Right lobe of liver (tissue), 4 donors: ENCODE data around the gene CHST11.

Experiments
- POLR2A ChIP-seq: fragments of 450-650 bp; IDR thresholded peaks from one replicate; pipeline ENCODE4 v1.6.1; 2017; ENCODE audit warnings: antibody characterized with exemption, mild to moderate bottlenecking
- TF ChIP-seq, protein P1 (sequence below), 4 donors: fragments of 200-600 bp in 3 of 4; fragments of 450-650 bp in 1 of 4; IDR thresholded peaks; one replicate each; pipeline versions ENCODE4 v1.5.1 to v1.8.0; 2016 to 2022; ENCODE audit warnings: antibody characterized with exemption in 4 of 4, mild to moderate bottlenecking in 2 of 4
- donor health status: DM: no; HTN: no; CAD: no.
- donor health status: DM: no; HTN: no; CAD: no.
- donor health status: DM: no; HTN: yes; CAD: no.

DNA sequence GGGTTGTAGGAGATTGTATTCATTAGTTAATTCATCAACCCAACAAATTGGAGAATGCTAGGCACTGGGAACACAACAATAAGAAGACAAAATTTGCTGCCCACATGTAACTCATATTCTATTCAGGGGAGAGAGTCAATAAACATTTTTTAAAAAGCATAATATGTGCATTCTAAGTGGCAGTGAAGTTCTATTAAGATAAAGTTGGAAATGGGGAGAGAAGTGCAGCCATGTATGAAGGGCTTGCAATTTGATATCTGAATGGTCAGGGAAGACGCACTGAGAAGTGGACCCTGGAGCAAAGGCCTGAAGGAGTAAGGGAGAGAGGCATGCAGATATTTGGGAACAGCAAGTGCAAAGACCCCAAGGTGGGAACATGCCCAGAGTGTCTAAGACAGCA, 40.2 kb upstream of the CHST11 start:
- TF ChIP-seq, protein P1, sequence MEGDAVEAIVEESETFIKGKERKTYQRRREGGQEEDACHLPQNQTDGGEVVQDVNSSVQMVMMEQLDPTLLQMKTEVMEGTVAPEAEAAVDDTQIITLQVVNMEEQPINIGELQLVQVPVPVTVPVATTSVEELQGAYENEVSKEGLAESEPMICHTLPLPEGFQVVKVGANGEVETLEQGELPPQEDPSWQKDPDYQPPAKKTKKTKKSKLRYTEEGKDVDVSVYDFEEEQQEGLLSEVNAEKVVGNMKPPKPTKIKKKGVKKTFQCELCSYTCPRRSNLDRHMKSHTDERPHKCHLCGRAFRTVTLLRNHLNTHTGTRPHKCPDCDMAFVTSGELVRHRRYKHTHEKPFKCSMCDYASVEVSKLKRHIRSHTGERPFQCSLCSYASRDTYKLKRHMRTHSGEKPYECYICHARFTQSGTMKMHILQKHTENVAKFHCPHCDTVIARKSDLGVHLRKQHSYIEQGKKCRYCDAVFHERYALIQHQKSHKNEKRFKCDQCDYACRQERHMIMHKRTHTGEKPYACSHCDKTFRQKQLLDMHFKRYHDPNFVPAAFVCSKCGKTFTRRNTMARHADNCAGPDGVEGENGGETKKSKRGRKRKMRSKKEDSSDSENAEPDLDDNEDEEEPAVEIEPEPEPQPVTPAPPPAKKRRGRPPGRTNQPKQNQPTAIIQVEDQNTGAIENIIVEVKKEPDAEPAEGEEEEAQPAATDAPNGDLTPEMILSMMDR (IDR thresholded peaks at IDR 0.05): no peak
- TF ChIP-seq POLR2A: no peak
